ENCODE measurements around the gene LYRM2. TPM values are rescaled to one million over a fixed set of nuclear protein-coding genes. Genes with fewer than 3 reads are reported as not detected.

LYRM2 gene
- total RNA-seq, 1 donor, result 24.2 TPM

DNA sequence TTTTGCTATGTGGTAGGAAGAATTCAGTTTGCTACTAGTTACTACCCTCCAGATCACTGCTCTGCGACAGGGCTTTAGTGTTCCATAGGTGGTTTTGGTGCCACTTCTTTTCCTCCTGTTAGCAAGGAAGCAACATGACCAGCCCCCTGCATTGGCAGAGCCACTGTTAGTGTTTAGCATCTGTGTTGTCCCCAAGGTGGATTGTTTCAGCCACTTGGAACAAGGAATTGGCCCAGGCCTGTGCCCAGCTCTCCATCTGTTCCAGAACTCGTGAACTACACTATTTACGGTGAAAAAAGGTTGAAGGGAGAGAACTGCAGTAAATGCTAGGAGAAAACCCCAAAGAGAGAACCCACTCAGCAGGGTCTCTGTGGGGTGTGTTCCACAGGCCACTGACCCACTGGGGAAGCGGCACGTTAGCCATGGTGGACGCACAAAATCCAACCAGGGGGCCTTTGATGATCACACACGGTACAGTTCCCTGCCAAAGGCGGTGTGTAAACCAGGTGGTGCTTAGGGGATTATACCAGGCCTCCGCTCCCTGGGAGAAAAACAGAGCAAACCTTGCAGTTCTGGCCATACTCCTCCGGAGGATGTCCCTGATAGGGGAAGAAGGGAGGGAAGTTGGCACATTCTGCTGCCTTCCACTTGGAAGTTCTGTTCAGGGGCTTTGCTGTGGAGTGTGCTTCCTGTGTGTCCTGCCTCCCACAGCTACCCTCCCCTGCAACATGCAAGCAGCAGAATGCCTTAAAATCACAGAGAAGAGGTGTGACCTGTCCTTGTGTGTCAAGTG lies 72.3 kb downstream of the LYRM2 start:
- no peak for TF ChIP-seq CTCF (IDR thresholded peaks at IDR 0.05; ENCODE audit: insufficient read depth, low read depth, low read length)
- no peak for DNase-seq (ENCODE audit: low read depth)
- H3K4me3 ChIP-seq (ENCODE audit: low read depth, low read length), result no peak overlapping the region

GRCh38 chr6:89564752-89565427 lies 73.7 kb downstream of the LYRM2 start:
- TF ChIP-seq CTCF (IDR thresholded peaks at IDR 0.05; ENCODE audit: insufficient read depth, low read depth, low read length), result no peak
- DNase-seq (ENCODE audit: low read depth), result no peak

GRCh38 chr6:89563866-89564265 lies 74.7 kb downstream of the LYRM2 start:
- no peak for DNase-seq (ENCODE audit: low read depth)
- TF ChIP-seq CTCF (IDR thresholded peaks at IDR 0.05; ENCODE audit: insufficient read depth, low read depth, low read length), result no peak
- no peak overlapping the region for H3K4me3 ChIP-seq (ENCODE audit: low read depth, low read length)

More at GRCh38 chr6:89564752-89565427, 73.7 kb downstream of the LYRM2 start:
- H3K4me3 ChIP-seq (ENCODE audit: low read depth, low read length), result no peak overlapping the region

DNA sequence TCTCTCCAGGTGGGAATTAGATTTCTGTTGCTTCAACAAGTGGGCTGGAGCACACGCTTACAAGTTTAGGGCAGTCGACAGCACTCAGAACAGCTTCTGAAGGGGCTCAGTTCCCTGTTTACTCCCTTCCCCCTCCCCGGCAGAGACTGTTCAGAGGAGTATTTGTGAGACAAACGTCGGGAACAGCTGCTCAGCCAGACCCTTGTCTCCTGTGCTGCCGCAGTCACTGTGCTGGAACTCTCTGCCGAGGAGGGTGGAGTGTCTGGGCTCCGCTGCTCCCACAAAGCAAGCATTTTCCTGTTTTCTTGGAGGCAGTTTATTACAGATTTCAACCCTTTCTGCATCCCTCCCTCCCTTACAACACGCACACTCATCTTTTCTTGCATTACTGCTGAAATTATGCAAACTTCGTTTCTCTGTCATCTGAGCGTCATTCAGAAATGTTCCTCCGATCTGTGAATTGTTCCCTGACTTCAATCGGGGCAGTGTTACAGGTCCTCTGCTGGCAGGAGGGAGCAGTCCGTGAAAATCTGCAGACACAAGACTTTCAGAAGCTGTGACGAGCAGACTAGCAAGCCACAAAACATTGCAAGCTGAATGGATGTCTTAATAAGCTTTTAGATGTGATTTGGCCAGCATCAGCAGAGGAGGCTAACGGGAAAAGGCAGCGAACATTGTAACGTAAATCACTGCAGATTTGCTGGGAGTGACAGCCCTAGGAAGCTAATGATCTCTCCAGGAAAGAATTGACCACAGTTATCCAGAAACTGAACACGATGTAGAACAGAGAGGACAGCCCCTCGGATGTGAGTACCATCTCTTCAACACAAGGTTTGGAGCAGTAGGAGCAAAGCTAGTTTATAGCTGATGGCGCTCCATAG lies 76.2 kb downstream of the LYRM2 start:
- no peak for DNase-seq (ENCODE audit: low read depth)
- no peak overlapping the region for H3K4me3 ChIP-seq (ENCODE audit: low read depth, low read length)
- no peak for TF ChIP-seq CTCF (IDR thresholded peaks at IDR 0.05; ENCODE audit: insufficient read depth, low read depth, low read length)

DNA sequence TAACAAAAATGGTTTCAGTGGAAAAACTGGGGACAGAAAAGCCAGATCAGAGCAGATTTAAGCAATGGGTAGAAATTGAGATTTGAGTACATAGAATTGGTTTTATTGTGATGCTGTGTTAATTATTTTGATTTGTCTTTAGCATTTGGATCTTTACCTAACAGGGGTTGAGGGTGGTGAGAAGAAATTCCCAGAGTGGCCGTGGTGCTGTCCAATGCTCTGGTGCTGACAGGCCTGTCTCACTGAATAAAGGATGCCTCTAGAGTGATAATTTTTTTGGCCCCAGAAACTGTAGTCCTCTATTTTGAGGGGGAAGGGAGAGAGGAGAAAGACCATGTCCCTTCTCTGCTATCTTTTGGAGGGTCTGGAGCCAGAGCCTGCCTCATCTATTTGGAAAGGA lies 79.1 kb downstream of the LYRM2 start:
- DNase-seq (ENCODE audit: low read depth), result peak; percentile 5

More for the DNA sequence above, 79.1 kb downstream of the LYRM2 start:
- TF ChIP-seq CTCF (IDR thresholded peaks at IDR 0.05; ENCODE audit: insufficient read depth, low read depth, low read length), result no peak
- no peak overlapping the region for H3K4me3 ChIP-seq (ENCODE audit: low read depth, low read length)
